Stimulated activated CD4-positive, alpha-beta T cell treated with anti-CD3 and anti-CD28 coated beads, TNF-alpha, amount 100 ng/mL, for 1 hour (primary cell): ENCODE data around the gene RASGRF1.
"Not testable (repeated sequence)": the region's sequence is repeated elsewhere in the genome, so short reads cannot be mapped to it uniquely, and the experiment has no call there.

ENCODE experiments used
- DNase-seq, 3 donors: peaks; one replicate each; pipeline ENCODE4 v3.0.0-alpha.2; 2020; ENCODE audit warnings: low read depth in 3 of 3, low spot score in 1 of 3

RASGRF1 gene

DNA sequence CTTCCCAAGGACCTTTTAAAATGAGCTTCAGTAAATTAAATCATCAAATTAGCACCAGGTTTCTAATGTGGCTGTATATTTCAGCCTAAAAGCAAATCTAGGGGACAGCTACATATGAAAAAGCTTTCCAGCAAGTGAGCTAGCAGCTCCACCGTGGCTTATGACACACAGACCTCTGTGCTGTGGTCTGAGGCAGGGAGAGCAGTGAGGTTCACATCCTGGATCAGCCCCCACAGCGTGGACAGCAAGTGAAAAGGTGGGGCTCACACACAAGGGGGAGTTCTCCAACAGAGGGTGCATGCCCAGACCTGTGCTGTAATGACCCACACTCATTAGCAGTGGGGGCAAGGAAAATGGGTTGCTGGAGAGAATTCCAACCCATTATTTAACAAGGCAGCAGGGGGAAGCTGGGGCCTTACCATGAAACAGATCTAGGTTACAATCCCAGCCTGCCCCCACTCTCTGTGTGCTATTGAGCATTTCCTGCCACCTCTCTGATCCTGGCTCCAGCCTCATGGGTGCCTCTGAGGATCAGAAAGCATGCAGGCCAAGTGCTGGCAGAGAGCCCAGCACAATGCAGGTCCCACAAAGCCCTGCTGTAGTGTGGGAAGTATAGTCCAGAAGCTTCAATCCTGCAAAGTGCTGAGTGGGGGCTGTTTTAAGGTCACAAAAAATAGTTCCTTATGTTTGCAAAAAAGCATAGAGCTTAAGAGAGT lies 48.2 kb downstream of the RASGRF1 start:
- no peak for DNase-seq

DNA sequence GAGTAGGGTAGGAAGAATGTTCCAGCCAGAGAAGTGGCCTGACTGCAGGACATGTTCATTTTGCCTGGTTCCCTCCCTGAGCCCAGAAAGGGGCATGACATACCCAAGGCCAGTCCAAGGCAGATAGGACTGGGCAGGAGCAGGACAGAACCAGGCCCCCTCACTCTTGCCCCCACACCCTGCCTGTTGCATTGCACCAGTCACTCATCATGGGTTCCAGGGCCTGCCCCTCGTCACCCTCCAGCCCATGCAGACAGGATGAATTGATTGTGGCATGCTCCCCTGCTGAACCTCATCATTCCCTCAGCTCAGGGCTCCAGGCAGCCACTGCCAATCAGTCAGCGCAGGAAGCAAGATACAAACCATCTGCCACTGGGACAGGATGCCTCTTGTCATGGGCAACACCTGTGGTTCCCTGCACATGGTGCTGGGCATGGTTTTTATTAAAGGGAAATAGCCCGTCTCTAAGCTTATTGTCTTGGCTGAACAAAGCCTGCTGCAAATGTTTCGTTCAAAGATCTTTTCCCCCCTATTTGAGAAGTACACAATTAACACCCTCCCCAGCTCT lies 48.9 kb downstream of the RASGRF1 start:
- no peak for DNase-seq

DNA sequence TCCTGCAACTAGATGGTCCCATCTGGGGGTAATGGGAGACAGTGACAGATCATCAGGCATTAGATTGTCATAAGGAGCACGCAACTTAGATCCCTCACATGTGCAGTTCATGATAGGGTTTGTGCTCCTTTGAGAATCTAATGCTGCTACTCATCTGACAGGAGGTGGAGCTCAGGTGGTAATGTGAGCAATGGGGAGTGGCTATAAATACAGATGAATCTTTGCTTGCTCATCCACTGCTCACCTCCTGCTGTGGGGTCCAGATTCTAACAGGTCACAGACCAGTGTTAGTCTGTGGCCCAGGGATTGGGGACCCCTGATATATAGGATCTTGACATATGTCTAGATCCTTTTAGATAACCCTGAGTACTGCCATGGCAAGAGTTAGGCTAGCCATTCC lies 52.7 kb downstream of the RASGRF1 start:
- no peak for DNase-seq

DNA sequence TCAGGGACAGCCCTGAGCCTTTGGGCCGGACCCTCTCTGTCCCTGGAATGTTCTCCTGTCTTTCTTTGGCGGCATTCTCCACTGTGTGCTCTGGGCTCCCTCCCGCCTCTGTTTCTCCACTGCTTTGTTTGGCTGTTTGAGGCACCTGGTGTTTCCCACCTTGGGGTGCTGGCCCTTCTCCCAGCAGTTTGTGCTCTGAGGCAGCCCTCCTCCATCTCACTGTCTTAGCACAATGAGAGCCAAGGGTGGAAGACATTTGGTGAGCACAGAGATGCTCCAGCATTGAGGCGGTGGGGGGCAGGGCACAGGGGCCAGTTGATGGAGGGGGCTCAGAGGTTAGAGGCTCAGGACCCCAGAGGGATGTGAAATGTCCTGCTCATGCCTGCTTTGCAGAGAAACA lies 54.3 kb downstream of the RASGRF1 start:
- DNase-seq, result no peak

DNA sequence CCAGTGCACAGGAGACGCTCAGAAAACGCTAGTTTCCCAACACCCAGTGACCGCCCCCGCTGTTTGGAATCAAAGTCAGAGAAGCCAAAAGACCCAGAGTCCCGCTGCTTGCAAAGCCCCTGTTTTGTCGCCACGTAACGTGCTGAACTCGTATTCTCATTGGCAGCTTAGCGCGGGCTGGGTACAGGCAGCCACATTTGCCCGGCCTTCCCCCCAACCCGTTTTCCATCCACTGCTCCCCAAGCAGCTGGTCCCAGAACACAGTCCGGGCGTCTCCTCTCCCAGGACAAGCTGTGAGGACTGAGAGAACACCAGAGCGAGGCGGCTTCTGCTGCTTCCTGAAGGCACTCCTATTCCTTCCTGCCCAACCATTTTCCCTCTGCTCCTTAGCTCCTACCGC lies 54.8 kb downstream of the RASGRF1 start:
- DNase-seq, result no peak

- no peak for DNase-seq
Measured at GRCh38 chr15:79035111-79035601, 55.4 kb downstream of the RASGRF1 start.

GRCh38 chr15:79034284-79034683 lies 56.3 kb downstream of the RASGRF1 start:
- DNase-seq, result no peak

DNA sequence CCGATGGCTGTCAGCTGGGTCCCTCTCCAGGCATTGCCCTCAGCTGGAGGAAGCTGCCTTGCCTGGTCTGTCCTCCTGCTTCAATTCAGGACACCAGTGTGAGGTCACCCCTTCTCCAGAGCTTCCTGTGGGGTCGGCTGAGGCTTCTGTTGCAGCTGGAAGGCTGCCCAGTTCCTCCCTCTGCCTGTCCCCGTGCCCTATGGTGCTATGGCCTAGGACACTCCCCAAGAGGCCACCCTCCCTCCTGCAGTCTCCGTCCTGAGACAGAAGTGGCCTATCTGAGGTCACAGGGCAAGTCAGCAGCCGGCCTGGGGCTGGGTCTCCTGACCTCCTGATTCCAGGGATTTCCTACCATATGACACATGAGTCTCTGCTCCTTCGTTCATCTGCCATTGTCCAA lies 57.9 kb downstream of the RASGRF1 start:
- no peak for DNase-seq

- DNase-seq, result no peak
Measured at GRCh38 chr15:79031821-79032220, 58.8 kb downstream of the RASGRF1 start.

DNA sequence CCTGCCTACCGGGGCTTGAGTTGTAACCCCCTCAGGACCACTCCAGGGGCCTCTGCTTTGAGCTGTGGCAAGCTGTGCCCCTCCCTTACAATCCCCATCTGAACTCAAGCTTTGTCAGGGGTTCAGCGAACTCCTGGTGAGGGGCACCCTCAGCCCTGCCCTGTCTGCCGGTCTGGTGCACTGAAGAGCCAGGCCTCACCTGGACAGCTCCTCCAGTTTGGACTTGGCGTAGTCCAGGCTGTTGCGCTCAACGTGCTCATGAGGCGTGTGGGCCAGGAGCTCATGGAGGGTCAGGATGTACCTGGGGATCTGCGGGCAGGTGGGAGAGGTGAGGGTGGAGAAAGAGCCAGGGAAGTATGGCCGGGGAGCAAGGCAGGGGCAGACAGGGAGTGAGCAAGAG lies 59.4 kb downstream of the RASGRF1 start:
- DNase-seq, result no peak

DNA sequence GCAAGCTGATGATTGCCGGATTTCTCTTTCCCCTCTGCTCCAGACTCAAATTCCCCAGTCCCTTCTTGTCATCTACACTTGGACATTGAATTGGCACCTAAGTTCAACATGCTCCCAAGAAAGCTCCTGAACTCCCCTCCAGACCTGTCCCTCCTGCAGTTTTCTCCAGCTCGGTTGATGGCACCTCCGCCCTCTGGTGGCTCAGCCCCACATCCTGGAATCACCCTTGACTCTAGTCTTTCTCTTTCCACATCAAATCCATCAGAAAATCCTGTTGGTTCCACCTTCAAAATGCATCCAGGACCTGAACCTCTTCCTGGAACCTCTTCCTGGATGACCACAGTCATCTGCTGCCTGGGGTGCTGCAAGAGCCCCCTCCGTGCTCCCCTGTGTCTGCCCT lies 60.1 kb downstream of the RASGRF1 start:
- no peak for DNase-seq

GRCh38 chr15:79028411-79028964 lies 62.1 kb downstream of the RASGRF1 start:
- DNase-seq, result no peak

- DNase-seq, result no peak
Measured at GRCh38 chr15:79027532-79028410, 62.8 kb downstream of the RASGRF1 start.

DNA sequence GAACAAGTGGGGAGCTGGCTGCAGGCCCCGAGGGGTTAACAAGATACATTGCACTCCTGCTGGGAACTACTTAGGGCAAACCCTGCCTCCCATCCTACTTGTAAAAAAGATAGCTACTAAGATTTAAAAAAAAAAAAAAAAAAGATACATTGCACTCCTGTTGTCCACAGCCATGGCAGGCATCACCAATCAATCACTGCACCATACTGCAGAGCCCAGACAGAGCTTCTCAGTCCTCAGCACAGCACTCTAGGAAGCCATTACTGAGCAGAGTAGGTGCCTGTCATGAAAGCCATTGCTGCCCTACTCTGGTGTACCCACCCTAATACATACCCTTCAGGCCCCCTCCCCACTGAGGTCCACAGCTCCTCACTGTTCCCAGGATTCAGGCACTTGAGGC lies 64.8 kb downstream of the RASGRF1 start:
- DNase-seq, result no peak

- no peak for DNase-seq
Measured at GRCh38 chr15:79025201-79025600, 65.4 kb downstream of the RASGRF1 start.

DNA sequence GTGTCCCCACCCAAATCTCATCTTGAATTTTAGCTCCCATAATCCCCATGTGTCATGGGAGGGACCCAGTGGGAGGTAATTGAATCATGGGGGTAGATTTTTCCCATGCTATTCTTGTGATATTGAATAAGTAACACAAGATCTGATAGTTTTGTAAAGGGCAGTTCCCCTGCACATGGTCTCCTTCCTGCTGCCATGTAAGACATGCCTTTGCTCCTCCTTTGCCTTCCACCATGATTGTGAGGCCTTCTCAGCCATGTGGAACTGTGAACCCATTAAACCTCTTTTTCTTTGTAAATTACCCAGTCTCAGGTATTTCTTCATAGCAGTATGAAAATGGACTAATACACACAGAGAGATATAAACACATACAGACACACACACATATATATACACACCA lies 66.1 kb downstream of the RASGRF1 start:
- DNase-seq, result not testable (repeated sequence)

GRCh38 chr15:79023918-79024317 lies 66.7 kb downstream of the RASGRF1 start:
- no peak for DNase-seq

DNA sequence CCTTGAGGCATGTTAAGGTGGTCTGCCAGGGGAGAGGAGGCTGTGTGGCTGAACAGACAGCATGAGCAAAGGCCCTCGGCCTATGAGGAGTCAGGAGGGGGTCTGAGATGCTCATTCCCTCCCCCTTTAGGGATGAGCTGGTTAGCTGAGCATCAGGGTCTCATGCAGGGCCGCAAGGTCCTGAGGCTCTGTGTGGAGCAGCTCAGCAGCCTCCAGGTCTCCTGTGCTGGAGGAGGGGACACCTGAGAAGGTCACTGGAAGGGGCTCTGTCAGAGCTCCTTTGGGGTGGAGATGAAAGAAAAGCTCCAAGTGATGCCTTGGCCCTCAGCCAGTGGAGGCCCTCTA lies 67.1 kb downstream of the RASGRF1 start:
- no peak for DNase-seq

- DNase-seq, result no peak
Measured at GRCh38 chr15:79018960-79019359, 71.6 kb downstream of the RASGRF1 start.

- no peak for DNase-seq
Measured at GRCh38 chr15:79017953-79018352, 72.6 kb downstream of the RASGRF1 start.

DNA sequence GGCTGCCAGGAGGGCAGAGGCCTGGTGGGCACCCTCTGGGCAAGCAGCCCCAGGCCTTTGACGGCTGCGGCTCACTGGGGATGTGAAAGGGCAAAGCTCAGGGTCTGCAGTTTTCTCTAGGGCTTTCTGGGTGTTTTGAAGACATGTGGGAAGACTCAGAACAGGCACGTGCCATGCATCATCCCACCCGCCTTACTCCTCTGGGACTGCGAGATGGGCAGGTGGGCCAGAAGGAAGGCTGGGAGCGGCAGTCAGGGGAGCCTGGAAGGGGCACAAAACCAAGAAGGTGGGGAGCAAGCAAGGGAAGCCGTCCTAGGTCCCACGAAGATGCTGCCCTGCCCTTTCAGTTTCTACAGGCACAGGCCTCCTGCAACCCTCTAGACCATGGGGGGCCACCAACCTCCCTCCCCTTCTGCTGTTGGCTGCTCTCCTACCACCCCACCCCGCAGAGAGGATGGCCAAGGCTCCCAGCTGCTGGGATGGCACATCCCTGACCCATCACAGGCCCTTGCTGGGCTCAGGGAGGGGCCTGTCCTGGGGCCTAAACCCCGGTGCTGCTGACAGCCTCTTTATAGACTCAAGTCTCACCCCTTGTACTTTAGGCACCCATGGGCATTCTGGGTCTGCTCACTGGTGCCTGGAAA lies 73.9 kb downstream of the RASGRF1 start:
- DNase-seq, result no peak
